Stimulated activated naive CD8-positive, alpha-beta T cell treated with anti-CD3 and anti-CD28 coated beads, Interleukin-15, Interleukin-2, amounts not matched to agents 100 ng/mL and 50 ng/mL, for 24 hours (primary cell): ENCODE results near the gene CROCC2.

ENCODE experiments used
- H3K27ac Mint-ChIP-seq: one replicate; pipeline ENCODE4 v1.8.0; 2021; ENCODE audit warnings: mild to moderate bottlenecking, mixed read lengths
- H3K27me3 Mint-ChIP-seq: one replicate; pipeline ENCODE4 v1.8.0; 2021; ENCODE audit warnings: mixed read lengths
- H3K36me3 Mint-ChIP-seq: one replicate; pipeline ENCODE4 v1.8.0; 2021; ENCODE audit warnings: low read depth, mixed read lengths
- H3K4me1 Mint-ChIP-seq: one replicate; pipeline ENCODE4 v1.8.0; 2021; ENCODE audit warnings: low read depth, mixed read lengths
- H3K4me3 Mint-ChIP-seq: one replicate; pipeline ENCODE4 v1.8.0; 2021; ENCODE audit warnings: mild to moderate bottlenecking, mixed read lengths
- H3K9me3 Mint-ChIP-seq: one replicate; pipeline ENCODE4 v1.8.0; 2021; ENCODE audit warnings: mixed read lengths

CROCC2 gene

DNA sequence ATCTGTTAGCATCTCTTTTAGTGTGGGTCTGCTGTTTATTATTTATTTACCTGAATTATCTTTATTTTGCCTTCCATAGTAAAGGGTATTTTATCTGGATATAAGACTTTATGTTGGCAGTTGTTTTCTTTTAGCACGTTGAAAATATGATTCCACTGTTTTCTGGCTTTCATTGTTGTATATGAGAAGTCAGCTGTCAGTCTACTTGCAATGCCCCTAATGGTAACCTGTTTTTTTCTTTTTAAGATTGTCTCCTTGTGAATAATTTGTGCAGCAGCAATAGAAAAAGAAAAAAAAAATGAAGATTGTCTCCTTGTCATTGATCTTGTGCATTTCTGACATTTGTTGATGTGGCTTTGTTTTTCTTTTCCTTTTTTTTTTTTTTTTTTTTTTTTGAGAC is 119.5 kb downstream of the CROCC2 start:
- Mint-ChIP-seq H3K9me3 (peaks cover 18% of the 10 kb centered on the region), H3K27me3 (no peaks in the 10 kb centered on the region), H3K36me3 (peaks cover 20% of the 10 kb centered on the region), H3K4me1 (no peaks in the 10 kb centered on the region), H3K4me3 (no peak overlapping the region), H3K27ac (no peak overlapping the region)

DNA sequence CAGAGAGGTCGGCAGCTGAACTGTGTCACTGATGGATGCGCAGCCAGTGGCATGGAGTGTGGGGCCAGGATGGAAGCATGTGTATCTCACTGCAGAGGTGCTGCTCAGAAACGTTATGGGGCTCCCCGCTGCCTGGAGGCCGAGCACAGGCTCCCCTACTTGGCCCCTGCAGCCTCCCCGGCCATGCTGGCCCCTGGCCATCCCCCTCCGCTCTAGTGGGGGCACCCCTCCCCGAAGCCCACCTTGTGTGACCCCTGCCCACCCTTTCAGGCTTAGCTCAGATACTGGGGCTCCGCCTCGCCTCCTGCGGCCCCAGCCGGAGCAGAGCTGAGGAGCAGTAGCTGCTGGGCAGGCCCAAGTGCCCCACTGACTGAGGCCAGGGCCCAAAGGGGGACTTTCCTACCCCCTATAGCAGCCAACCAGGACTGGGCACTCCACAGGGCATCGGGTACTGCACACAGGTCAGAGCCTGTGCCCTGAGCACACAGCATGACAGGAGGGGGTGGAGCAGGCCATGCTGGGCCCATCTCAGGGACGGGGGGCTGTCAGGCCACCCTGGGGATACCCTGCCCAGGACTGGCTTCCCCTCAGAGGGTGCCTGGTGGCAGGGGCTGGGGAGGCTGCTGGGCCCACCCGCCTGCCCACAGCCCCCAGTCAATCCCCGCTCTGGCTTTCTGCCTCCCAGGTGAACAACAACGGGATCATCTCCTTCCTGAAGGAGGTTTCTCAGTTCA is 123.6 kb downstream of the CROCC2 start:
- Mint-ChIP-seq H3K36me3 (peaks cover 20% of the 10 kb centered on the region), H3K27ac (no peak overlapping the region), H3K4me1 (no peaks in the 10 kb centered on the region)

DNA sequence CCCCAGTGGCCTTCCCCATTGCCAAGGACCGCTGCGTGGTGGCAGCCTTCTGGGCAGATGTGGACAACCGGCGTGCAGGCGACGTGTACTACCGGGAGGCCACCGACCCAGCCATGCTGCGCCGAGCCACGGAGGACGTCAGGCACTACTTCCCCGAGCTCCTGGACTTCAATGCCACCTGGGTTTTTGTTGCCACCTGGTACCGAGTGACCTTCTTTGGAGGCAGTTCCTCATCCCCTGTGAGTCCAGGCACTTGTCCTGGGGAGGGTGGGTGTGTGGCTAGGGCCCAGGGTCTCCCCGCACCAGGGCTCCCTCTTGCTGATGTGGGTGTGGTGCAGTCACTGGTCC is 124.2 kb downstream of the CROCC2 start:
- Mint-ChIP-seq H3K27me3 (no peaks in the 10 kb centered on the region), H3K27ac (no peak overlapping the region), H3K9me3 (peaks cover 13% of the 10 kb centered on the region), H3K4me1 (no peaks in the 10 kb centered on the region), H3K4me3 (no peak overlapping the region), H3K36me3 (peaks cover 20% of the 10 kb centered on the region)

More for the DNA sequence above, 123.6 kb downstream of the CROCC2 start:
- H3K9me3 Mint-ChIP-seq: peaks cover 14% of the 10 kb centered on the region
- H3K27me3 Mint-ChIP-seq: no peaks in the 10 kb centered on the region
- H3K4me3 Mint-ChIP-seq: no peak overlapping the region

DNA sequence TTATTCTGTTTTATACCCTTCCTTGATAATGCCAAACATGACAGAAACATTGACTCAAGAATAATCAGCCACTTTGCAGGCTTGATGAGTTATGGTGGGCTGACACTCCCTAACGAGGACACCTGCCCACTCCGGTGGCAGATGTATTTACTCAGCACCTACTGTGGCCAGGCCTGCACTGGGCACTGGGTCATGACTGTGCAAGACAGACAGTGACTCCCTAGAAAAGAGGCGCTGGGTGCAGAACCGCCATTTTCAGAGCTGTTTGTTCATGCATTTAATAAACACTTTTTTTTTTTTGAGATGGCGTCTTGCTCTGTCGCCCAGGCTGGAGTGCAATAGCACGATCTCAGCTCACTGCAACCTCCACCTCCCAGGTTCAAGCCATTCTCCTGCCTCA is 124.7 kb downstream of the CROCC2 start:
- H3K27ac Mint-ChIP-seq: no peak overlapping the region

DNA sequence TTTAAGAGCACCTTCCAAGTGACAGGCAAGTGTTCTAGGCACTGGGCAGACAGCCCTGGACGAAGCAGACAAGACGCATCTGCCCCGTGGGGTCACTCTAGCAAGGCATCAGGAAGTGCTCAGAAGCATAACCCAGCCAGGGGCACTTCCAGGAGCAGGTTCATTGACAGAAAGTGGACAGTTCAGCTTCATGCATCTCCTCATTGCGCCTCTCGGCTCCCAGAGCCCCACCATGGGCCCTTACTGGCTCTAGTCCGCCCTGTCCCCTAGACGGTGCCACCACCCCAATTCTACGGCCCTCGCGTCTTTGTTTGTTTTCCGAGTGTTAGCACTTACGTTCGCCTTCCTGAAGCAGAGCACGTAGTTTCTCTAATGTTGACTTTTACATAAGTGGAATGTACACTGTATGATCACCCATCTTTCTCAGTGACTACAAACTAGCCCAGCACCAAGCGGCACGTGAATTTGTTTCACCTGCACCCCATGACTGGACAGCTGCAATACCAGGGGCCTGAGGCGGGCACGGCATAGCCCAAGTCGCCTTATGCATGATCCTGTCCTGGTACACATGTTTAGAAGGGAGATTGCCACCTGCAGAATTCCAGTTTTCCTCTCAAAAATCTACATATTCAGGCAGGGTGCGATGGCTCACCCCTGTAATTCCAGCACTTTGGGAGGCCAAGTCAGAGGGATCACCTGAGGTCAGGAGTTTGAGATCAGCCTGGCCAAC is 125.5 kb downstream of the CROCC2 start:
- Mint-ChIP-seq H3K4me3 (no peak overlapping the region), H3K27ac (no peak overlapping the region), H3K9me3 (peaks cover 4% of the 10 kb centered on the region), H3K4me1 (peaks cover 3% of the 10 kb centered on the region), H3K36me3 (peaks cover 9% of the 10 kb centered on the region), H3K27me3 (no peaks in the 10 kb centered on the region)

More for the DNA sequence above, 124.7 kb downstream of the CROCC2 start:
- Mint-ChIP-seq H3K36me3 (peaks cover 14% of the 10 kb centered on the region), H3K27me3 (no peaks in the 10 kb centered on the region), H3K4me3 (no peak overlapping the region), H3K9me3 (peaks cover 9% of the 10 kb centered on the region), H3K4me1 (no peaks in the 10 kb centered on the region)

DNA sequence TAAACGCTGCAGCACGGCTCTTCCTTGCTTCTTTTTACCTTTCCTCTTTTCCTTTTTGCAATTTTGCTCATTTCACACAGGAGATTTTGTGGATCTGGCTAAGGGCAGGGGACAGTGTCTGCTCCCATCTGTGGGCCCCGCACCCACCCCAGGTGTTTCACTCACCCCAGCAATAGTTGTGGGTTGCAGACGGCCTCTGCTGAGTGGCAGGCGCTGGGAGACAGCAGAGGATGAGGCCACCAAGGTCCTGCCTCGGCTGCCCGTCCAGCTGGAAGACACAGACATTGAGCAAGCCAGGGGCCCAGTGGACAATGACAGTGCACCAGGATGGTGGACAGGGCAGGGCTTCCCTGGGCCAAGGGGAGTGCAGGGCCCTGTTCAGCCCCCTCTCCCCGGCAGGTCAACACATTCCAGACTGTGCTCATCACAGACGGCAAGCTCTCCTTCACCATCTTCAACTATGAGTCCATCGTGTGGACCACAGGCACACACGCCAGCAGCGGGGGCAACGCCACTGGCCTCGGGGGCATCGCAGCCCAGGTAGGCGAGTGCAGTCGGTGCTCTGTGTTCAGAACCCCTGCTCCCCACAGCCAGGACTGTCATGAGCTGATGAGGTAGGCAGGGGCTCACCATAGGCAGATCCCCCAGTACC is 127.3 kb downstream of the CROCC2 start:
- H3K27me3 Mint-ChIP-seq: no peaks in the 10 kb centered on the region
- no peak overlapping the region for H3K27ac Mint-ChIP-seq
- no peak overlapping the region for H3K4me3 Mint-ChIP-seq
- no peaks in the 10 kb centered on the region for H3K9me3 Mint-ChIP-seq
- H3K36me3 Mint-ChIP-seq: no peaks in the 10 kb centered on the region
- peaks cover 14% of the 10 kb centered on the region for H3K4me1 Mint-ChIP-seq

DNA sequence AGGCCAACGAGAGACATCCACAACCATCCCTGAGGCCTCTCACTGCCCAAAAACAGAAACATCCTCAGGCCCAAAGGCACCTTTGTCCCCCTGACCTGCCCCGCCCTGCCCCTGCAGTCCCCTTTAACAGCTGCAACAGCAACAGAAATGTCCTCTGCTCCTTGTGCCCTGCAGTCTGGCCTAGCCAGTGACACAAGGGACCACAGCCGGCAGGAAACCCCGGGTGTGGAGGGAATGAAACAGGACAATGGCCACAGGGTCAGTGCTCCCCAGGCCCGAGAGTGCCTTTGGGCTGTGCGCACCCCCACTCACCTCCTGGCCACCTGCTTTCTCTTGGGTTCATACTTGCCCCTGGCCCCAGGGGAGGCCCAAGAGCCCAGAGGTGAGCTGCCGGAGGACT is 127.9 kb downstream of the CROCC2 start:
- H3K4me3 Mint-ChIP-seq: no peak overlapping the region
- H3K36me3 Mint-ChIP-seq: no peaks in the 10 kb centered on the region
- no peaks in the 10 kb centered on the region for H3K27me3 Mint-ChIP-seq
- H3K27ac Mint-ChIP-seq: no peak overlapping the region
- no peaks in the 10 kb centered on the region for H3K9me3 Mint-ChIP-seq
- H3K4me1 Mint-ChIP-seq: peaks cover 14% of the 10 kb centered on the region

DNA sequence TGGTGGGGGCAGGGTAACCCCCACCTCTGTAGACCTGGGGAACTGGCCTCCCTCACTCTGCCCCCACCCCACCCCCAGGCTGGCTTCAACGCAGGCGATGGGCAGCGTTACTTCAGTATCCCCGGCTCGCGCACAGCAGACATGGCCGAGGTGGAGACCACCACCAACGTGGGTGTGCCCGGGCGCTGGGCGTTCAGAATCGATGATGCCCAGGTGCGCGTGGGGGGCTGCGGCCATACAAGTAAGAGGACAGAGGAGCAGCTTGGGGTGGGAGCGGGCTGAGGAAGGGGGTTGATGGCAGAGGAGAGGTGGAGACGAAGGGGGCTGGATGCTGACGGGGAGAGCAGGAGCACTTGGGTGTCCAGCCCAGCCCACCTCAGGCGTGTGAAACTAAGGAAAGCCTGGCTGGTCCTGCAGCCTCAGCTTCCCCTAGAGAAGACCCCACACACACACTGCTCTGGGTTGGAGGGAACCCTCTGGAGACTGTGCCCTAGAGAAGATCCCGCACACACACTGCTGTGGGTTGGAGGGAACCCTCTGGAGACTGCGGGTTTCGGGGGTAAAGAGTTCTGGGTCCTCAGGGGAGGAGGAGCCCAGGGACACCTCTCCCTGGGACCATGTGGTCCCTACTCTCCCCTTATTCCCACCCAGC is 128.5 kb downstream of the CROCC2 start:
- Mint-ChIP-seq H3K36me3 (no peaks in the 10 kb centered on the region), H3K4me3 (no peak overlapping the region), H3K27ac (no peak overlapping the region), H3K9me3 (no peaks in the 10 kb centered on the region), H3K27me3 (no peaks in the 10 kb centered on the region), H3K4me1 (peaks cover 14% of the 10 kb centered on the region)

DNA sequence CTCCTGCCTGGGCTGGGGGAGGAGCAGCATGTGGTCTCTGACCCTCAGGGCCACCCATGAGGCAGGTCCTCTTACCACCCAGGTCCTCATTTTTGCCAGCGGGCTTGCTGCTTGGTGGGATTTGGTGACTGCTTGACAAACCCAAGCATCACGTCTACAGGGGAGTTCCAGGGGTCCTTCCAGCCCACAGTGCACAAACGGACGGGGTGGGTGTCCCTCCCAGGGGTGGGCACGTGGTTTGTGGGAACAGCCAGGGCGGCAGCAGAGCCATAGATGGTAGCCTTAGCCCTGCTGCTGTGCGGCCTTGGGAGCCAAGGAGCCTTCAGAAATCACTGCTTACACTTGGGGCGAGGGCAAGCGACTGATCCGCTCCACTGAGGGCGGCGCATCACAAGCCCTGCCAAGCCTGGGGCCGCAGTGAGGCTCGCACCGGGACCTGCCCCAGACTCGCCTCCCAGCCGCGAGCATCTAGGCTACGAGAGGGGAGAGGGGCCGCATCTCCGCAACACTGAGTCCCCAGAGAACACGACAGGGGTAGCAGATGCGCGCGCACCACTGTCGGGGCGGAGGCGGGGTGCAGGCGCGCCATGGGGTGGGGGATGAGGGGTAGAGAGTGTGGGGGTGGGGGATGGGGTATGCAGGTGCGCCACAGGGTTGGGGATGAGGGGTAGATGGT is 129.1 kb downstream of the CROCC2 start:
- no peak overlapping the region for H3K27ac Mint-ChIP-seq
- no peaks in the 10 kb centered on the region for H3K9me3 Mint-ChIP-seq
- H3K27me3 Mint-ChIP-seq: no peaks in the 10 kb centered on the region
- H3K4me1 Mint-ChIP-seq: peaks cover 15% of the 10 kb centered on the region
- no peak overlapping the region for H3K4me3 Mint-ChIP-seq
- H3K36me3 Mint-ChIP-seq: no peaks in the 10 kb centered on the region

DNA sequence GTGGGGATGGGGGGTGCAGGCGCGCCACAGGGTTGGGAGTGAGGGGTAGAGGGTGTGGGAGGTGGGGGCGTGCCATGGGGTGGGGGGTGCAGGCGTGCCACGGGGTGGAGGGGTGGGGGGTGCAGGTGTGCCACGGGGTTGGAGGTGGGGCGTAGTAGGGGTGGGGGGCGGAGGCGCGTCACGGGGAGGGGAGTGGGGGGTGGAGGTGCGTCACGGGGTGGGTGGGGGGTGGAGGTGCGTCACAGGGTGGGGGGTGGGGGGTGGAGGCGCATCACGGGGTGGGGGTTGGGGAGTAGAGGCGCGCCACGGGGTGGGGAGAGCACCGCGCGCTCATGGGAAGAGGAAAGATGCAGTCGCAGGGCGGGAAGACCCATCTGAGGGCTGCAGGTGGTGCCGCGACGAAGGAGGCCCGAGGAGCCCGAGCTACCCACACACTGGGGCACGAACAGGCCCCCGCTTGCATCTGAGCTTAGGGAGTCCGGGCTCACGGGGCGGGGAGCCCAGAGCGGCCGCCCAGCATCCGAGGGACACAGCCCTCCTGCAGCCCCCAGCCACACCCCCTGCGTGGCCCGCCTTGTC is 129.8 kb downstream of the CROCC2 start:
- Mint-ChIP-seq H3K27ac (no peak overlapping the region), H3K4me1 (peaks cover 22% of the 10 kb centered on the region)

DNA sequence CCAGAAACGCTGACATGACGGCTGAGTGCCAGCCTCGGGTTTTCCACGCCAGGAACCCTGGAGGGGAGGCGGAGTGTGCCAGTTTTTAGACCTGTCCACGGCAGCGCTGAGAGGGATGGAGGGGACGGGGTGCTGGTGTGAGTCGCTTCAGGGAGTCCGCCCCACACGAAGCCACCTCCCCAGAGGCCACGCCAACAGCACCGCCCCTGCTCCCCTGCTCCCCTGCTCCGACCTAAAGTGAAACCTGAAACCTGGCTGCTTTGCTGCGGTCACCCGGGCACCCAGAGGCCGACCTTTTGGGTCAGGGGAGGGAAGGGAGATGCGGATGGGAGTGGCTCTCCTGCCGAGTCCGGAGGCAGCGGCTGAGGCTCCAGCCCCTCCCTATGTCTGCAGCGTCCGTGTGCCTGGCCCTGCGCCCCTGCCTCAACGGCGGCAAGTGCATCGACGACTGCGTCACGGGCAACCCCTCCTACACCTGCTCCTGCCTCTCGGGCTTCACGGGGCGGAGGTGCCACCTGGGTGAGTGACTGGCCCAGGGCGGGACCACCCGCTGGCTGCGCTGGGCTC is 130.3 kb downstream of the CROCC2 start:
- peaks cover 26% of the 10 kb centered on the region for H3K4me1 Mint-ChIP-seq
- peak overlapping the region; percentile 56 for H3K4me3 Mint-ChIP-seq
- H3K9me3 Mint-ChIP-seq: no peaks in the 10 kb centered on the region
- no peaks in the 10 kb centered on the region for H3K27me3 Mint-ChIP-seq
- no peaks in the 10 kb centered on the region for H3K36me3 Mint-ChIP-seq
- H3K27ac Mint-ChIP-seq: no peak overlapping the region

More for the DNA sequence above, 129.8 kb downstream of the CROCC2 start:
- H3K27me3 Mint-ChIP-seq: no peaks in the 10 kb centered on the region
- H3K9me3 Mint-ChIP-seq: no peaks in the 10 kb centered on the region
- peak overlapping the region; percentile 56 for H3K4me3 Mint-ChIP-seq
- no peaks in the 10 kb centered on the region for H3K36me3 Mint-ChIP-seq

DNA sequence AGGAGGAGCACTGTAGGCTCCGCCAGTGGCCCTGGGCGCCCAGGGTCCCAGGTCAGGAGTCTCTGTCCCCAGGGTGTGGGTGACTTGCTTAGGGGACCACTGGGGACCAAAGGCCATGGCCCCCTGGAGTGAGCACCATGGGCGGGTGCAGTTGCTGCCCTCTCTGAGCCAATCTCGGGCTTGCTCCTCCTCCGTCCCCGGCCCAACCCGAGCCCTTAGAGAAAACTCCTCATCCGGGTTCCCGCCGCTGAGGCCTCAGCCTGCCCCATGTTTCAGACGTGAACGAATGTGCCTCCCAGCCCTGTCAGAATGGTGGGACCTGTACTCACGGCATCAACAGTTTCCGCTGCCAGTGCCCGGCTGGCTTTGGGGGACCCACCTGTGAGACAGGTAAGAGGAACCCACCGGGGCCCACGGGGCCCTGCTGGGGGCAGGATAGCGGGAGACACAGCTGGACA is 130.9 kb downstream of the CROCC2 start:
- Mint-ChIP-seq H3K9me3 (no peaks in the 10 kb centered on the region), H3K4me1 (peaks cover 32% of the 10 kb centered on the region), H3K27me3 (no peaks in the 10 kb centered on the region), H3K36me3 (no peaks in the 10 kb centered on the region), H3K4me3 (peak overlapping the region; percentile 37), H3K27ac (no peak overlapping the region)

DNA sequence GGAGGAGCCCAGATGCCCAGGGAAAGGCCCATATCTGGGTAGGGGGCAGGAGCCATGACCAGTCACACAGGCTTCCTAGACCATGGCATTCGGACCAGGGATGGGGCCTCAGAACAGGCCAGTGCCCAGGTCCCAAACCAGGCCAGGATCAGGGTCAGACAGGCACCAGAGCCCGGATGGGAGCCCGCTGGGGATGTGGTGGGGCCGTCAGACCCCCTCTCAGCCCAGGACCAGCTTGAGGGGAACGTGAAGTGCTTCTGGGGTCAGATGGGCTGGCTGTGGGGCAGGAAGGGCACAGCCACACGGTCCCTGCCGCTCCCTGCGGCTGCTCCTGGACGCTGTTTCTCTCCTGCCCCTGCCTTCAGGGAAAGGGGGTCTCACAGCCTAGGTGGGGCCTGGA is 131.4 kb downstream of the CROCC2 start:
- Mint-ChIP-seq H3K9me3 (no peaks in the 10 kb centered on the region), H3K4me1 (peaks cover 35% of the 10 kb centered on the region), H3K36me3 (no peaks in the 10 kb centered on the region), H3K27me3 (no peaks in the 10 kb centered on the region), H3K27ac (no peak overlapping the region), H3K4me3 (peak overlapping the region; percentile 37)
